ENCODE measurements around the gene ATP5F1D. TPM values are rescaled to one million over a fixed set of nuclear protein-coding genes. Genes with fewer than 3 reads are reported as not detected.

ATP5F1D gene
- total and polyA plus RNA-seq, 2 experiments from 2014 or later: 139 to 396 TPM

DNA sequence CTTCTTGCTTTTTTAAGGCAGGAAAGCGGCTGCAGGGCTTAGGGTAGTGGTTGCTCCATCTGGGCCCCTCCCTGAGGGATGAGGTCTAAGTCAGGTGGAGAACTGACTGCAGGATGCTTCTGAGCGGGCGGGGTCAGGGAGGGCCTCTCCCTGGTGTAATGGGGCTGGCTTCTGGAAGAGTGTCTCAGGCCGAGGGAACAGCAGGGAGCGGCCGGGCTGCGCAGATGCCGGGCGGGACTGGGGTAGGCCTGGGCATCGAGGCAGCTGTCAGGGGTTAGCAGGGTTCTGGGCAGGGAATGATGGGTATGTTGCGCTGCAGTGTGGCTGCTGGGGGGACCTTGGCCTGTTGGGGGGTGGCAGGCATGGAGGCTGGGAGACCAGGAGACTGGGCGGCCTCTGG, 36.5 kb downstream of the ATP5F1D start (continued):
- no peak for TF ChIP-seq ZNF462 (CRISPR knock-in tag; IDR thresholded peaks at IDR 0.05)
- no peak for TF ChIP-seq POLR2AphosphoS5 (IDR thresholded peaks at IDR 0.05; ENCODE audit: low read depth)
- no peak for TF ChIP-seq ZNF114 (CRISPR knock-in tag; IDR thresholded peaks at IDR 0.05)
- no peak for TF ChIP-seq CTCF (conservative IDR thresholded peaks at IDR 0.05; ENCODE audit: low read depth in 2 of 2)

GRCh38 chr19:1278713-1279660, 37.4 kb downstream of the ATP5F1D start:
- Histone ChIP-seq H3K27ac (ENCODE audit: low read depth) (no peak overlapping the region), H2AFZ (no peak overlapping the region), H3K27me3 (ENCODE audit: insufficient read depth) (peaks cover 2% of the 10 kb centered on the region; the same call in 1 of the 2 replicates), H3K36me3 (ENCODE audit: insufficient read depth) (peaks cover under 1% of the 10 kb centered on the region; the same call in 1 of the 2 replicates), H3K9me2 (ENCODE audit: insufficient read depth) (no peaks in the 10 kb centered on the region), H3K4me3 (no peak overlapping the region), H3F3A (replicated peaks; ENCODE audit: low read depth) (peaks cover 28% of the 10 kb centered on the region), H3K4me1 (ENCODE audit: insufficient read depth) (peaks cover 4% of the 10 kb centered on the region), H3K79me2 (replicated peaks; ENCODE audit: insufficient read depth) (peaks cover 7% of the 10 kb centered on the region), H4K20me1 (replicated peaks; ENCODE audit: insufficient read depth) (peaks cover 2% of the 10 kb centered on the region; the same call in 1 of the 2 replicates), H3K4me2 (no peak overlapping the region)
- TF ChIP-seq EZH2phosphoT487 (IDR thresholded peaks at IDR 0.05; ENCODE audit: unreplicated experiment): no peak
- Mint-ChIP-seq H3K27me3 (ENCODE audit: insufficient read depth, low read depth, poor library complexity) (peaks cover 22% of the 10 kb centered on the region), H3K9me3 (no peaks in the 10 kb centered on the region; the same call in 2 of the 3 replicates), H3K36me3 (ENCODE audit: low read depth) (peaks cover 19% of the 10 kb centered on the region), H3K27ac (no peak overlapping the region), H3K4me3 (no peak overlapping the region), H3K4me1 (peaks cover 20% of the 10 kb centered on the region)
- no peak for ATAC-seq
- DNase-seq (ENCODE audit: low spot score): no peak

Data from GM23338 (cell line).